NT2/D1 (cell line): ENCODE results near the gene ZBTB45.

Experiments used
- DNase-seq: peaks from one replicate; pipeline ENCODE4 v3.0.0-alpha.2; 2011; ENCODE audit warnings: low read depth, low spot score
- H3K27me3 ChIP-seq: 2 replicates; pipeline ENCODE4 v1.6.0; 2011; ENCODE audit warnings: mild to moderate bottlenecking; ENCODE audit not compliant: insufficient read length, insufficient read depth
- H3K36me3 ChIP-seq: 2 replicates; pipeline ENCODE4 v1.6.1; 2011; ENCODE audit warnings: mild to moderate bottlenecking, low read length, mixed read lengths; ENCODE audit not compliant: insufficient read depth, insufficient read length
- H3K4me1 ChIP-seq: 2 replicates; pipeline ENCODE4 v1.5.1; 2011; ENCODE audit not compliant: insufficient read depth, insufficient read length
- H3K4me3 ChIP-seq: 2 replicates; pipeline ENCODE4 v1.5.1; 2011; ENCODE audit warnings: low read depth; ENCODE audit not compliant: insufficient read length
- H3K9ac ChIP-seq: 2 replicates; pipeline ENCODE4 v1.6.0; 2011; ENCODE audit warnings: low read depth; ENCODE audit not compliant: insufficient read length
- H3K9me3 ChIP-seq: 2 replicates; pipeline ENCODE4 v1.5.1; 2011; ENCODE audit warnings: mild to moderate bottlenecking, low read length; ENCODE audit not compliant: insufficient read depth
- SUZ12 ChIP-seq: IDR thresholded peaks from 2 replicates; pipeline ENCODE4 v1.6.1; 2011; ENCODE audit not compliant: insufficient read length, insufficient read depth; ENCODE audit errors: extremely low read depth
- YY1 ChIP-seq: IDR thresholded peaks from 2 replicates; pipeline ENCODE4 v1.6.1; 2011; ENCODE audit not compliant: insufficient read length, insufficient read depth
- ZNF274 ChIP-seq: IDR thresholded peaks from 2 replicates; pipeline ENCODE4 v1.6.1; 2011; ENCODE audit warnings: mild to moderate bottlenecking, low read depth, low read length

Gene ZBTB45

GRCh38 chr19:58520257-58520599 is 618 bp upstream of the ZBTB45 start:
- TF ChIP-seq SUZ12 (no peak), YY1 (no peak)
- Histone ChIP-seq H3K4me1 (peaks cover 14% of the 10 kb centered on the region), H3K36me3 (peaks cover 14% of the 10 kb centered on the region), H3K9me3 (no peaks in the 10 kb centered on the region), H3K4me3 (peak overlapping the region; percentile 59), H3K27me3 (no peaks in the 10 kb centered on the region), H3K9ac (peak overlapping the region; percentile 79)
- no peak for DNase-seq

DNA sequence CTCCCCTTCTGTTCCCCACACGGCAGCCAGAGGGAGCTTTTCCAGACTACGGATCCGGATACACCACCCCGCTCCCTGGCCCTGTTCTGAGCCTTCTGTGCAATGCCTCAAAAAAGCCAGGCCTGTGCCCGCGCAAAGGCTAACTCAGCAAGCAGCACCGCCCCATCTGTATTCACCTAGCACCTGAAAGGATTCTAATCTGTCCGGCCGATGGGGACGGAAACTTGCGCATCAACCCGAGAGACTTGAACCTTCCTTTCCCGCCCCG is 589 bp downstream of the ZBTB45 start:
- no peaks in the 10 kb centered on the region for H3K9me3 ChIP-seq
- H3K36me3 ChIP-seq = peaks cover 14% of the 10 kb centered on the region
- H3K9ac ChIP-seq = peak overlapping the region; percentile 80
- no peaks in the 10 kb centered on the region for H3K27me3 ChIP-seq
- TF ChIP-seq YY1 (no peak), ZNF274 (no peak), SUZ12 (no peak)
- peak overlapping the region; percentile 59 for H3K4me3 ChIP-seq
- peaks cover 15% of the 10 kb centered on the region for H3K4me1 ChIP-seq
- DNase-seq = no peak

DNA sequence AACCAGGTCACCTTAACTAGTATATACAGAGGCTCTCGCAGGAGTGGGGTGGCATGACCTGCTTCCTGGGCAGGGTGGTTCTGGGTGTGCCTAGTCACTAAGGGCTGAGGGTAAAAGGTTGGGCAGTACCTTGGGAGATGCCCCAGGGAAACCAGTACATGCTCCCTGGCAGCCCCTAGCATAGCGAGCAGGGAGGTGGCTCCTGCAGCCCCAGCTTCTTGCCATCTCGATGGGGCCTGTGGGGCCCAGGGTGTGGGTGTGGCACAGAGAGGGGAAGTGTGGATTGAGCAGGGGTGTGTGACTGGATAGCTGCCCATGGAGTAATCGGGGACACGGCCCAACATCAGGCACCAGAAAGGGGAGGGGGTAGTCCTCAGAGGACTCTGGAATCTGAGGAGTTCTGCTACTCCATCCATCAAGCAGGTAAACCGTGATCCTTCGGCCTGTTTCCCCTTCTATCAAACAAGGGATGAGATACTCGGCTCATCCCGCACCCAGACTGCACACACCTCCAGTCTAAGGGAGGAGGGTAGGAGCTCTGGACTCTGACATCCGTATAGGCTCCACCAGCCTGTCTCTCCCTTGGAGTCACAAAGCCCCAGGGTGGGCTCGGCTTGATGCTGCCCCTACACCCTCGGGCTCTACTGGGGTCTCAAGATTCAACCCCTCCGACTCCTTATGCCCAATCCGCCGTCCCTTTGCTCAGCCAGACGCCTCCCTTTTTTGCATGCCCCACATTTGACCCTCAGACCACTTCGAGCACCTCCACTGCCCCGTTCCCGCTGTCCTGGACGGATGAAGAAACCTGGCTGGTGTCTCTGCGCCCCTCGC is 1.1 kb downstream of the ZBTB45 start:
- Histone ChIP-seq H3K36me3 (peaks cover 14% of the 10 kb centered on the region), H3K4me3 (peak overlapping the region; percentile 59), H3K4me1 (peaks cover 15% of the 10 kb centered on the region), H3K27me3 (no peaks in the 10 kb centered on the region), H3K9ac (peak overlapping the region; percentile 80), H3K9me3 (no peaks in the 10 kb centered on the region)
- TF ChIP-seq SUZ12 (no peak), YY1 (no peak), ZNF274 (no peak)
- DNase-seq = no peak

GRCh38 chr19:58516964-58517833 is 2.4 kb downstream of the ZBTB45 start:
- Histone ChIP-seq H3K36me3 (peaks cover 16% of the 10 kb centered on the region), H3K4me3 (no peak overlapping the region), H3K9me3 (no peaks in the 10 kb centered on the region), H3K4me1 (peaks cover 15% of the 10 kb centered on the region), H3K27me3 (no peaks in the 10 kb centered on the region), H3K9ac (peak overlapping the region; percentile 42)
- DNase-seq = no peak
- TF ChIP-seq ZNF274 (no peak), SUZ12 (no peak), YY1 (no peak)

GRCh38 chr19:58516246-58516836 is 3.3 kb downstream of the ZBTB45 start:
- H3K36me3 ChIP-seq = peaks cover 17% of the 10 kb centered on the region
- H3K9ac ChIP-seq = peak overlapping the region; percentile 54
- H3K27me3 ChIP-seq = no peaks in the 10 kb centered on the region
- H3K4me1 ChIP-seq = peaks cover 15% of the 10 kb centered on the region
- no peak overlapping the region for H3K4me3 ChIP-seq
- no peaks in the 10 kb centered on the region for H3K9me3 ChIP-seq
- no peak for TF ChIP-seq SUZ12
- no peak for TF ChIP-seq YY1
- no peak for TF ChIP-seq ZNF274
- no peak for DNase-seq

DNA sequence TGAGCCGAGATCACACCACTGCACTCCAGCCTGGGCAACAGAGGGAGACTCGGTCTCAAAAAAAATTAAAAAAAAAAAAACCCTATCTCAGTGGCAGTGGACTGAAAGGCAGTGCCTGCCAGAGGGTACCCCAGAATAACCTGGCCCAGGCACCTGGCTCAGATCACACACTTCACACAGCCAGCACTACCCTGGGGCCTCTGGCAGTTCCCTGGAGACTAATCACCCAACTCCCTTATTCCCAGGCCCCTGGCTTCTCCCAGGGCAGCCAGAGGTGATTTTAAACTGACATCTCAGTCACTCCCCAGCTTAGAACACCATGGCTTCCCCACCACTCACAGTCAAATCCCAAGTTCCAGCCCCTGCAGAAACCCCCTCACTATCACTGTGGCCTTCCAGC is 4.4 kb downstream of the ZBTB45 start:
- Histone ChIP-seq H3K9ac (peak overlapping the region; percentile 64), H3K4me3 (no peak overlapping the region), H3K27me3 (no peaks in the 10 kb centered on the region), H3K9me3 (no peaks in the 10 kb centered on the region), H3K4me1 (peaks cover 15% of the 10 kb centered on the region), H3K36me3 (peaks cover 17% of the 10 kb centered on the region)
- DNase-seq = no peak
- TF ChIP-seq YY1 (no peak), SUZ12 (no peak), ZNF274 (no peak)

GRCh38 chr19:58514564-58515022 is 5.0 kb downstream of the ZBTB45 start:
- Histone ChIP-seq H3K9me3 (no peaks in the 10 kb centered on the region), H3K4me1 (peaks cover 15% of the 10 kb centered on the region), H3K9ac (peak overlapping the region; percentile 95), H3K36me3 (peaks cover 17% of the 10 kb centered on the region), H3K4me3 (peak overlapping the region; percentile 65), H3K27me3 (no peaks in the 10 kb centered on the region)
- DNase-seq = no peak
- TF ChIP-seq ZNF274 (no peak), YY1 (no peak), SUZ12 (no peak)
